HCT116 (cell line): ENCODE measurements around the gene MSTO1. TPM values are rescaled to one million over a fixed set of nuclear protein-coding genes. Genes with fewer than 3 reads are reported as not detected.
"Not testable (repeated sequence)": the region's sequence is repeated elsewhere in the genome, so short reads cannot be mapped to it uniquely, and the experiment has no call there.

Source experiments
- ATAC-seq: fragments of 200-7000 bp; cut with Tn5 transposase; 2 replicates; pipeline ENCODE4 v1.9.1; 2020; ENCODE audit warnings: mild to moderate bottlenecking, moderate library complexity
- BruUV-seq: library from RNA; stranded (reverse); fragments of 400-500 nt; replicated peaks from 2 replicates; lab custom pipeline; 2021; lab: Mats Ljungman, UMichigan
- CTCF ChIA-PET: fragments of 300-600 bp; sonication (Branson Sonifier 250); formaldehyde crosslinking; loops from one replicate; lab custom pipeline; 2021; ENCODE audit warnings: antibody characterized with exemption; lab: Charles Lee
- POLR2A ChIA-PET: fragments of 300-600, 350-600 bp; sonication (Branson Sonifier 250); formaldehyde crosslinking; loops from one replicate; lab custom pipeline; 2021; ENCODE audit warnings: antibody characterized with exemption; lab: Charles Lee
- RAD21 ChIA-PET, 2 experiments: fragments of 300-600 bp; sonication (Branson Sonifier 250); formaldehyde crosslinking; loops; one replicate each; lab custom pipeline; 2023; ENCODE audit warnings: low total read pairs in 2 of 2; ENCODE audit not compliant: uncharacterized antibody in 2 of 2, unreplicated experiment in 2 of 2, low non-redundant PET in 1 of 2; lab: Charles Lee
- DNase-seq: peaks from one replicate; pipeline ENCODE4 v3.0.0-alpha.2; 2010; ENCODE audit warnings: low read depth, low spot score
- H2AFZ ChIP-seq: fragments of 200-600 bp; shearing (Covaris generic), sonication (generic); 2 replicates; pipeline ENCODE4 v1.6.1; 2017; ENCODE audit warnings: low read depth, mixed run types, mixed read lengths, antibody characterized with exemption, low read length; ENCODE audit not compliant: poor library complexity, severe bottlenecking
- H3K27ac ChIP-seq: 2 replicates; pipeline ENCODE4 v1.5.1; 2012; ENCODE audit warnings: low read depth, low read length
- H3K27me3 ChIP-seq: fragments of 200-600 bp; sonication (generic); 2 replicates; pipeline ENCODE4 v1.6.1; 2016; ENCODE audit warnings: mixed run types, low read length, mixed read lengths; ENCODE audit not compliant: insufficient read depth
- H3K36me3 ChIP-seq, 2 experiments: fragments of 200-500 bp in 1 of 2; fragments of 200-600 bp in 1 of 2; sonication (Bioruptor generic) in 1 of 2; sonication (generic) in 1 of 2; 2 replicates each; pipeline versions ENCODE4 v1.5.1 to v1.6.1; 2014 to 2016; ENCODE audit warnings: low read length in 2 of 2, inconsistent platforms in 1 of 2, mixed read lengths in 1 of 2, mixed run types in 1 of 2; ENCODE audit not compliant: insufficient read depth in 2 of 2, control insufficient read depth in 1 of 2
- H3K4me1 ChIP-seq, 2 experiments: fragments of 200-600 bp in 1 of 2; sonication (generic) in 1 of 2; 2 replicates each; pipeline versions ENCODE4 v1.5.1 to v1.6.1; 2012 to 2017; ENCODE audit warnings: low read length in 2 of 2, inconsistent platforms in 1 of 2, mild to moderate bottlenecking in 1 of 2, mixed read lengths in 1 of 2, mixed run types in 1 of 2, moderate library complexity in 1 of 2; ENCODE audit not compliant: insufficient read depth in 2 of 2, control insufficient read depth in 1 of 2
- H3K4me2 ChIP-seq: fragments of 200-600 bp; sonication (generic); 2 replicates; pipeline ENCODE4 v1.6.1; 2017; ENCODE audit warnings: mixed run types, low read length, mixed read lengths
- H3K4me3 ChIP-seq, 2 experiments: fragments of 200-600 bp in 1 of 2; sonication (generic) in 1 of 2; replicated peaks in 1 of 2; 2 replicates each; pipeline ENCODE4 v1.5.1; 2011 to 2016; ENCODE audit warnings: low read length in 2 of 2, control low read depth in 1 of 2, low read depth in 1 of 2, mild to moderate bottlenecking in 1 of 2, mixed read lengths in 1 of 2, mixed run types in 1 of 2
- H3K79me2 ChIP-seq: fragments of 200-600 bp; sonication (generic); 2 replicates; pipeline ENCODE4 v1.6.1; 2017; ENCODE audit warnings: mild to moderate bottlenecking, mixed run types, low read length, moderate library complexity, mixed read lengths; ENCODE audit not compliant: insufficient read depth
- H3K9ac ChIP-seq: fragments of 200-600 bp; sonication (generic); 2 replicates; pipeline ENCODE4 v1.6.1; 2016; ENCODE audit warnings: low read length, mixed read lengths
- H3K9me2 ChIP-seq: fragments of 200-600 bp; sonication (generic), shearing (Covaris generic); 2 replicates; pipeline ENCODE4 v1.6.1; 2017; ENCODE audit warnings: mixed run types, mild to moderate bottlenecking, moderate library complexity; ENCODE audit not compliant: insufficient read depth
- H3K9me3 ChIP-seq, 2 experiments: fragments of 200-500 bp in 1 of 2; fragments of 200-600 bp in 1 of 2; sonication (Bioruptor generic) in 1 of 2; sonication (generic) in 1 of 2; 2 replicates each; pipeline ENCODE4 v1.6.1; 2014 to 2017; ENCODE audit warnings: low read length in 2 of 2, mixed read lengths in 2 of 2, inconsistent platforms in 1 of 2, low read depth in 1 of 2, mild to moderate bottlenecking in 1 of 2, mixed run types in 1 of 2, moderate library complexity in 1 of 2; ENCODE audit not compliant: control insufficient read depth in 1 of 2, insufficient read depth in 1 of 2
- H4K20me1 ChIP-seq: fragments of 200-600 bp; sonication (generic), shearing (Covaris generic); 2 replicates; pipeline ENCODE4 v1.6.1; 2017; ENCODE audit warnings: mixed run types, mild to moderate bottlenecking, moderate library complexity; ENCODE audit not compliant: insufficient read depth
- ELF1 ChIP-seq: IDR thresholded peaks from 2 replicates; pipeline ENCODE4 v1.6.1; 2012; ENCODE audit warnings: low read depth, borderline replicate concordance
- EZH2phosphoT487 ChIP-seq: fragments of 200-600 bp; IDR thresholded peaks from 2 replicates; pipeline ENCODE4 v1.6.1; 2018; ENCODE audit warnings: antibody characterized with exemption, borderline replicate concordance
- JUND ChIP-seq: IDR thresholded peaks from 2 replicates; pipeline ENCODE4 v1.6.1; 2012
- SRF ChIP-seq: IDR thresholded peaks from 2 replicates; pipeline ENCODE4 v1.6.1; 2012; ENCODE audit warnings: low read depth
- ZBTB33 ChIP-seq: IDR thresholded peaks from 2 replicates; pipeline ENCODE4 v1.6.1; 2011; ENCODE audit warnings: mild to moderate bottlenecking, low read length, moderate library complexity; ENCODE audit not compliant: insufficient replicate concordance; ENCODE audit errors: extremely low read depth
- ZFX ChIP-seq: fragments of 450-650 bp; IDR thresholded peaks from 2 replicates; pipeline ENCODE4 v1.6.1; 2017
- intact Hi-C: fragments of 100-400 bp; cut with micrococcal nuclease; formaldehyde crosslinking; loops from 2 replicates; pipeline ENCODE4 v1.10.0; 2022
- total RNA-seq: library from RNA; stranded (reverse); gene quantifications from one replicate; pipeline ENCODE4 v1.2.1, GENCODE V29; 2021; ENCODE audit not compliant: unreplicated experiment

Gene MSTO1
- total RNA-seq, 1 experiment from 2014 or later: 56.4 TPM

GRCh38 chr1:155574077-155574476 lies 35.9 kb upstream of the MSTO1 start (continued):
- TF ChIP-seq ZBTB33: no peak
- no peak for TF ChIP-seq SRF
- TF ChIP-seq ELF1: no peak
- no peak for TF ChIP-seq JUND
- no peak for TF ChIP-seq ZFX
- no peak for TF ChIP-seq EZH2phosphoT487

- Histone ChIP-seq H3K79me2 (peaks cover 16% of the 10 kb centered on the region), H3K4me1 (peaks cover 3 to 11% of the 10 kb centered on the region in 2 experiments; a peak in 3 of 4 replicates)
- H3K4me2 ChIP-seq, POLR2A ChIA-PET, DNase-seq, H3K9me2 ChIP-seq, H2AFZ ChIP-seq, H3K4me3 ChIP-seq, H3K36me3 ChIP-seq, H3K9me3 ChIP-seq, RAD21 ChIA-PET, H4K20me1 ChIP-seq, CTCF ChIA-PET, H3K9ac ChIP-seq, ATAC-seq, H3K27me3 ChIP-seq, BruUV-seq, H3K27ac ChIP-seq, intact Hi-C loops: not testable (repeated sequence)
Observed at GRCh38 chr1:155575608-155576007, 34.4 kb upstream of the MSTO1 start.

GRCh38 chr1:155583846-155584245 lies 26.2 kb upstream of the MSTO1 start:
- BruUV-seq, H3K9me3 ChIP-seq, POLR2A ChIA-PET, H2AFZ ChIP-seq, H3K4me2 ChIP-seq, H3K27me3 ChIP-seq, H3K79me2 ChIP-seq, H3K27ac ChIP-seq, H3K9me2 ChIP-seq, H3K36me3 ChIP-seq, DNase-seq, H3K4me1 ChIP-seq, ATAC-seq, H3K4me3 ChIP-seq, H3K9ac ChIP-seq, H4K20me1 ChIP-seq, intact Hi-C loops: not testable (repeated sequence)
- RAD21 ChIA-PET: interaction anchor here in 1 of 2 experiments (0.7 kb wide), 1 partner anchor 13 kb away, joined by 8 read pairs; no protein-coding TSS in a partner anchor
- CTCF ChIA-PET: interaction anchor here (2.1 kb wide), 1 partner anchor 334 kb away, joined by 8 read pairs; no protein-coding TSS in a partner anchor

- H3K9ac ChIP-seq, intact Hi-C loops, DNase-seq, H3K36me3 ChIP-seq, H3K27me3 ChIP-seq, H3K4me2 ChIP-seq, POLR2A ChIA-PET, H2AFZ ChIP-seq, H3K4me3 ChIP-seq, H3K27ac ChIP-seq, H3K9me3 ChIP-seq, ATAC-seq, CTCF ChIA-PET, H3K79me2 ChIP-seq, BruUV-seq, H4K20me1 ChIP-seq, H3K9me2 ChIP-seq, RAD21 ChIA-PET, H3K4me1 ChIP-seq: not testable (repeated sequence)
Observed at GRCh38 chr1:155589282-155589681, 20.7 kb upstream of the MSTO1 start.
